ENCODE measurements around the gene CCDC13.

GRCh38 chr3:42800251-42800650, 27.2 kb upstream of the CCDC13 start:
- TF ChIP-seq POLR2AphosphoS5 (IDR thresholded peaks at IDR 0.05; ENCODE audit: low read depth), result no peak
- TF ChIP-seq EZH2 (IDR thresholded peaks at IDR 0.05; ENCODE audit: low read depth, unreplicated experiment), result no peak
- TF ChIP-seq ZNF331 (CRISPR knock-in tag; IDR thresholded peaks at IDR 0.05; ENCODE audit: low read depth), result no peak
- TF ChIP-seq CTCF (conservative IDR thresholded peaks at IDR 0.05; ENCODE audit: low read depth in 2 of 2), result no peak
- no peak for TF ChIP-seq JUNB (IDR thresholded peaks at IDR 0.05; ENCODE audit: unreplicated experiment)
- TF ChIP-seq ETS1 (IDR thresholded peaks at IDR 0.05), result no peak
- TF ChIP-seq NANOG (IDR thresholded peaks at IDR 0.05; ENCODE audit: borderline replicate concordance), result no peak
- TF ChIP-seq REST (IDR thresholded peaks at IDR 0.05; ENCODE audit: unreplicated experiment), result no peak
- TF ChIP-seq EZH2phosphoT487 (IDR thresholded peaks at IDR 0.05; ENCODE audit: unreplicated experiment), result no peak
- TF ChIP-seq STAT1 (IDR thresholded peaks at IDR 0.05; ENCODE audit: unreplicated experiment), result no peak
